HuH-7.5 (cell line): Measurements from ENCODE around the gene FAT2.
"Not testable (repeated sequence)": the region's sequence is repeated elsewhere in the genome, so short reads cannot be mapped to it uniquely, and the experiment has no call there.

ENCODE experiments used
- DNase-seq: peaks from one replicate; pipeline ENCODE4 v3.0.0; 2011; ENCODE audit warnings: low spot score

Gene FAT2

GRCh38 chr5:151614565-151614964, 23.4 kb upstream of the FAT2 start:
- no peak for DNase-seq

- DNase-seq = no peak
Measured at GRCh38 chr5:151612689-151613427, 21.7 kb upstream of the FAT2 start.

GRCh38 chr5:151611127-151611775, 20.1 kb upstream of the FAT2 start:
- DNase-seq = no peak

- DNase-seq = no peak
Measured at GRCh38 chr5:151608522-151608921, 17.4 kb upstream of the FAT2 start.

GRCh38 chr5:151607304-151607703, 16.2 kb upstream of the FAT2 start:
- DNase-seq = no peak

DNA sequence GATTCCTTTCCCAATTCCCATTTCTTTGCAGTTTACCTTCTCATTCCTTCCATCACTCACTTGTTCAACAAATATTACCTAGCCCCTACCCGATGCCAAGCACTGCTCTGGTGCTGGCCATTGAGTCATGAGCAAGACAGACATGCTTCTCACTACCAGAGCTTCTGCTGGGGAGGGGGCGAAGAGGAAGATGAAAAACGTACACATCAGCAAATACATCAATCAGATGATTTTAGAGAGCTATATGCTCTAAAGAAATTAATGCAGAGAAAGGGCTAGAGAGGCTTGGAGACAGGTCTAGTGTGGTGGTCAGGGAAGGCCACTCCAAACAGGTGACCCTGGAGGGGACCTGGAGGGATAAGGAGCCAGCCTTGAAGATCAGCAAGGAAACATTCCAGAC, 14.4 kb upstream of the FAT2 start:
- DNase-seq = no peak

DNA sequence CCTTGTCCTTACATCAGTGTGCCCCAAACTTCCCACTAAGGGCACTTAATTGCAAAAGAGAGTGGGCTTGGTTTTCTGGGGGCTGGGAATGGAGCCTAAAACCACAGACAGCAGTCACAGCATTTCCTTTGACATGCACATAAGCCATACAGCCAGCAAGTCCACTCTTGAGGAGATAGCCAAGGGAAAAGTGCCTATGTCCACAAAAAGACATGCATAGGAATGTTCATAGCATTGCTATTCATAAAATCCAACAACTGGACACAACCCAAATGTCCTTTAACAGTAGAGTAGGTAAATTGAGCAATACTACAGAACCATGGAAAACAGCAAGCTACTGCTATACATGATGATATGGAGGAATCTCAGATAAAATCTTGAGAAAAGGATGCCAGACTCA, 11.7 kb upstream of the FAT2 start:
- no peak for DNase-seq

GRCh38 chr5:151601391-151601790, 10.3 kb upstream of the FAT2 start:
- no peak for DNase-seq

DNA sequence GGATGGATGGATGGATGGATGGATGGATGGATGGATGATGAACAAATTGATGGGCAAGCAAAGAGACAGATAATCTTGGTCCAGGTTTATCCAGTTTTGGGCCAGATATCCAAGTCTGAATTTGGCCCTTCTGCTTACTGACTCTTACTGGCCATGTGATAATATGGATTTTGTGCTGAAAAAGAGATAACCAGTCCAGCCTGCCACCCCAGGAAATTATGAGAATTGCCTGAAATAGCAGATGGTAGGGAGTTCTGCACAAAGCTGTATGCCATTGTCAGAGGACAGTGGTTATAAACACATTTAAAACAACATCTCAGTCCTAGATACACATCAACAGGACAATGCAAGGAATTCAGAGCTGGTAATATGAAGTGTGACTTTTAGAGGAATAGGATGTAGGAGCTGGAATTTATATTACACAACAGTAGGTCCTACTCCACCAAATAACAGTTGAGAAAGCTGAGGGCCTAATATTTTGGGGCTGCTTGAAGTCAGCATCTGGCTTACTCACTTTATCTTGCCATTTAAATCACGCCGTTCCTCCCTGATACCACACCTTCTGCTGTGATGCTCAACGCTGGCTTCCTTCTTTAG, 9.0 kb upstream of the FAT2 start:
- DNase-seq = no peak

DNA sequence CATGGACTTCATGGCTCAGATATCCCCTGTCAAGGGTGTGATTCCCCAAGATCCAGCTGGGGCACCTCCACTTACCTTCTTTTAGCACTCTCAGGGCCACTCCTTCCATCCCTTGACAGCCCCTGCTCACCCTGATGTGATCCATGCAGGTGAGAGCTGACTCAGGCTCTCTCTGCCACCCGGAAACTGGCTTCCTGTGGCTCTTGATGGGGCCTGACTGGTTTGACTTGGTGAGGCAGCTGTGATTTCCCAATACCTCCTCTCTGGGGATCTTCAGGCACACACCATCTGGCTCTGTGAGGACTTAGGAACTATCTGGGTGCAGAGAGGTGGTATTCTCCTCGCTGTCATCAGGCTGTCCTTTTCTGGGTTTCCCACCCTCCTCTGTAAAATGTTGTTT, 7.9 kb upstream of the FAT2 start:
- no peak for DNase-seq

DNA sequence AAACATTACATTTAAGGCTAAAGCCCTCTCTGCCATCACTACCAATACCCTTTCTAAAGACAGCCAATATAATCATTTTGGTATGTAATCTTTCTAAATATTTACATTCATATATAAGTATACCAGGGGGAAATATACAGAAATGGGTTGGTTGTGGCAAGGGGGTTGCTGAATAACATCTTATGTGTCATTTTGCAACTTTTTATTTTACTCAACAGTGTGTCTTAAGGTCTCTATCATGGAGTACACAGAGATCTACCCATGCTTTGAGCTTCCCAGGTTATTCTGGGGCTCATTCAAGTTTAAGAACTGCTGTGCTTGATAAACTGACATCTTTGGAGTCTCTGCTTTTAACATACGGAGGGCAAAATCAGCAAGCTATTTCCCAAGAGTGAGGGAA, 7.4 kb upstream of the FAT2 start:
- DNase-seq = no peak

DNA sequence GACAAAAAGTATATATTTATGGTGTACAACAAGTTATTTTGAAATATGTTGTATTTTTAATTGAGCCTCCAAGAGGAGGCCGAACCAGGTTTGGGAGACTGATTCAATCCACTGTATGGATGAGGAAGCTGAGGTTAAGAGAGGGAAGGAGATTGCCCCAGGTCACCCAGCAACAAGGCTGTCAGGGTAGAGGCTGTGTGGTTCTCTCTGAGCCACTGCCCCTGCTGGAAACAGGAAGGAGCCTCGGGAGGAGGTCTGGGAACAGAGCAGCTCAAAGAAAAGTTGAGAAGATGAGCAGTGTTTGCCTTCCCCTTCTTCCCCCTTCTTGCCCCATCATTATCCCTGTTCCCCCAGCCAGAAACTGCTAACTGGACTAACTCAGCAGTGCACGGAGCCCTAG, 6.6 kb upstream of the FAT2 start:
- DNase-seq = no peak

GRCh38 chr5:151596828-151597539, 5.9 kb upstream of the FAT2 start:
- peak; percentile 23 for DNase-seq

GRCh38 chr5:151595411-151595826, 4.3 kb upstream of the FAT2 start:
- no peak for DNase-seq

- DNase-seq = peak; percentile 30
Measured at GRCh38 chr5:151592855-151593408, 1.8 kb upstream of the FAT2 start.

GRCh38 chr5:151589878-151590570, 1.1 kb downstream of the FAT2 start:
- no peak for DNase-seq

DNA sequence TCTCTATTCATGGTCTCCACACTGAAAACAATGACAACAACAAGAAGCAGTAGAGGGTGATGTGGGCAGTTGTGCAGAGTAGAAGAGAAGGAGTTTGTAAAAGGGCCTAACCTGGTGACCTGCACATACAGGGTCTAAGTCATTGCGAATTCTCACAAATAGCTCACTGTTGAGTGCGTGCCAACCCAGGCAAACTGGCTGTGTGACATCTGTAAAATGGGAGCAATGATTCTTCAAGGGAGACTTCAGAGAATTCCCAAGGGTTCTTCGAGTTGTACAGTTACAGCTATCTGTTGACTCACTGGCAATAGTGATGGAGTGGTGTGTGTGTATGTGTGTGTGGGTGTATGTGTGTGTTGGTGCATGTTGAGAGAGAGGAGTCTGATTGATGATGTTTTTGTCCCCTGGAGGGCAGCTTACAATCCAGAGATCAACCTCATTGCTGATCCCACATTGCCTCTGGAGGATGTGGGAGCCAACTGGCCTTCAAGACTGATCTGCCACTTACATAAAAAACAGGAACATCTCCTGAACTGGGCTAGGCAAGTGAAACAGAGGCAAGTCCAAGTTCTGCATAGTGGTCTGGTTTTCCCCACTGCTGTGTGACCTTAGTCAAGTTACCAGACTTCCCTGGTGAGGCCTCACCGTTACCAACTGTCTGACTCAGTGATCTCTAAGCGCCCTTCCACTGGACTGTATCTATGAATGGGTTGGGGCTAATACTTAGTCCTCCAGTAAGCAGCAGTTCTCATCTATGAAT, 3.2 kb downstream of the FAT2 start:
- DNase-seq = no peak

- no peak for DNase-seq
Measured at GRCh38 chr5:151585970-151586369, 5.2 kb downstream of the FAT2 start.

DNA sequence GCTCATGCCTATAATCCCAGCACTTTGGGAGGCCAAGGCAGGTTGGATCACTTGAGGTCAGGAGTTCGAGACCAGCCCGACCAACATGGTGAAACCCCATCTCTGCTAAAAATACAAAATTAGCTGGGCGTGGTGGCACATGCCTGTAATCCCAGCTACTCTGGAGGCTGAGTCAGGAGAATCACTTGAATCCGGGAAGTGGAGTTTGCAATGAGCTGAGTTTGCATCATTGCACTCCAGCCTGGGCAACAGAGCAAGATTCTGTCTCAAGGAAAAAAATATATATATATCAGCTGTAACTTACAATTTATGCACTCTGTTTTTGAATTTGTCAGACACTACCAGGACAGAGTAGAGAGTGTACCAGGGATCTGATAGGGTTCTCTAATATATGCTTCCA, 5.8 kb downstream of the FAT2 start:
- not testable (repeated sequence) for DNase-seq

DNA sequence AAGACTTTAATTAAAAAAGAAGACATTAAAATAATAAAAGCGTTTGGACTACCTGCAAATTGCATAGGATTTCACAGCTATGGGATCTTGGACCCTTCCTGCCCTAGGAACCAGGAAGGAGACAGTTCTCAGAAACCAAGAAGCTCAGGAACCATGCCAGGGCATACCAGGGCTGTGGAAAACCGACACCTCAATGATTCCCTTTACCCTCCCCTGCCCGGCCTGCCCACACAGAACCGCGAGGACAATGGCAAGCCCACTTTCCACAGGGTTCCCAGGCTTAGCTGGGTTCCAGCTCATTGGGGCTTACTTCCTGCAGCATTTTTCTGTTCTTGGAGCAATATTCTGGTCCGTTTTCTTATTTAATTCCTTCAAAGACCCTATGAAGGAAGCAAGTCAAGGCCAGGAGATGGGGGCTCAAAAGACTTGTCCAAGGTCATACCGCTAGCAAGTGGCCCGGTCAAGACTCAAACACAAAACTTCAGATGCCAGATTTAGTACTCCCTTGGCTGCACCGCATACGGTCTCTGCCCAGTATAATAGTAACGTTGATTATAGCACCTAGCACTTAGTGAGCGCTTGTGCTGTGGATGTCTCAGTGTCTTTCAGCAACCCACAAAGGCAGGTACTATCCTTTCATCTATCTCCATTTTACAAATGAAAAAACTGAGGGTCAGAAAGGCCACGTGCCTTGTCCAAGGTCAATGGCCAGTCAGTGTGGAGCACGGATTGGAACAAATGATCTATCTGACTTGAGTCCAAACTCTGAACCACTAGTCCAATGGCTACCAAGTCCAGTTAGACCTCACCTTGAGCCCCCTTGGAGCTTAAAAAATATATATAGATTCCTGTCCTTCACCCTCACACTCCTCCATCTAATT, 6.8 kb downstream of the FAT2 start:
- DNase-seq = no peak
